ENCODE measurements around the gene RNF208.

RNF208 gene

GRCh38 chr9:137211532-137211931, 10.5 kb downstream of the RNF208 start:
- no peak for DNase-seq

GRCh38 chr9:137206602-137207001, 15.4 kb downstream of the RNF208 start:
- no peak for DNase-seq

- peak; percentile 84 for DNase-seq
These were observed 16.6 kb downstream of the RNF208 start, which contains the start of the genes NDOR1 and TMEM203 for GRCh38 chr9:137205126-137206069. Gene NDOR1, plus strand, starts transcription at chr9:137205700. Its CDS starts 78 bp downstream, at chr9:137205778. Gene TMEM203, minus strand, starts transcription at chr9:137205648. Its CDS starts 234 bp downstream, at chr9:137205414.

GRCh38 chr9:137204731-137205125, 17.3 kb downstream of the RNF208 start:
- DNase-seq = no peak

GRCh38 chr9:137202966-137203365, 19.1 kb downstream of the RNF208 start:
- DNase-seq = no peak

- no peak for DNase-seq
These were observed 20.7 kb downstream of the RNF208 start for GRCh38 chr9:137201205-137201868.

- DNase-seq = peak; percentile 97
These were observed 21.5 kb downstream of the RNF208 start, which contains the start of gene TPRN for GRCh38 chr9:137200311-137201204. Gene TPRN, minus strand, starts transcription at chr9:137200741. Its CDS starts 30 bp downstream, at chr9:137200711.

GRCh38 chr9:137199411-137200121, 22.5 kb downstream of the RNF208 start:
- no peak for DNase-seq

GRCh38 chr9:137198902-137199283, 23.1 kb downstream of the RNF208 start:
- no peak for DNase-seq

- no peak for DNase-seq
These were observed 23.8 kb downstream of the RNF208 start for GRCh38 chr9:137198051-137198901.

GRCh38 chr9:137195525-137196220, 26.4 kb downstream of the RNF208 start:
- no peak for DNase-seq

- no peak for DNase-seq
These were observed 27.1 kb downstream of the RNF208 start for GRCh38 chr9:137194909-137195308.

GRCh38 chr9:137194388-137194787, 27.7 kb downstream of the RNF208 start:
- DNase-seq = no peak

- DNase-seq = no peak
These were observed 28.3 kb downstream of the RNF208 start for GRCh38 chr9:137193771-137194170.

GRCh38 chr9:137192859-137193258, 29.2 kb downstream of the RNF208 start:
- no peak for DNase-seq

GRCh38 chr9:137192448-137192780, 29.6 kb downstream of the RNF208 start:
- no peak for DNase-seq

- DNase-seq = no peak
These were observed 30.2 kb downstream of the RNF208 start for GRCh38 chr9:137191691-137192447.

GRCh38 chr9:137191245-137191644, 30.8 kb downstream of the RNF208 start:
- no peak for DNase-seq

- DNase-seq = no peak
These were observed 31.7 kb downstream of the RNF208 start for GRCh38 chr9:137190315-137190856.

Data from NK-92 treated with Interleukin-12 subunit alpha and Interleukin-12 subunit beta, amount 100 ng/mL, for 24 hours (cell line).